IMR-90 (cell line): ENCODE results near the gene TCF12. TPM values are rescaled to one million over a fixed set of nuclear protein-coding genes. Genes with fewer than 3 reads are reported as not detected.

Source experiments
- ATAC-seq: fragments of 200-7000 bp; cut with Tn5 transposase; 2 replicates; pipeline ENCODE4 v1.9.1; 2020; ENCODE audit warnings: low read depth, mild to moderate bottlenecking, moderate library complexity
- BruUV-seq: library from RNA; stranded (reverse); fragments of 400-500 nt; replicated peaks from 2 replicates; lab custom pipeline; 2021; lab: Mats Ljungman, UMichigan
- CTCF ChIA-PET: fragments of 300-600 bp; formaldehyde crosslinking; extraction: SDS; loops from one replicate; lab custom pipeline; 2021; ENCODE audit warnings: antibody characterized with exemption; lab: Yijun Ruan, JAX
- POLR2A ChIA-PET: fragments of 300-600 bp; sonication (Branson Sonifier 250); formaldehyde crosslinking; loops from one replicate; lab custom pipeline; 2022; ENCODE audit warnings: antibody characterized with exemption; ENCODE audit not compliant: unreplicated experiment; lab: Charles Lee
- DNase-seq: peaks from one replicate; pipeline ENCODE4 v3.0.0; 2013
- H2AFZ ChIP-seq: replicated peaks from 2 replicates; pipeline ENCODE3; 2013; ENCODE audit warnings: low read length, mild to moderate bottlenecking; ENCODE audit not compliant: poor library complexity
- H2AK5ac ChIP-seq: 2 replicates; pipeline ENCODE4 v1.6.1; 2013; ENCODE audit warnings: low read depth, low read length, inconsistent platforms
- H2AK9ac ChIP-seq: replicated peaks from 2 replicates; pipeline ENCODE3; 2013; ENCODE audit warnings: mild to moderate bottlenecking, low read depth, low read length, moderate library complexity; ENCODE audit not compliant: poor library complexity
- H2BK120ac ChIP-seq: 2 replicates; pipeline ENCODE4 v1.6.1; 2013; ENCODE audit warnings: low read depth, low read length, inconsistent platforms
- H2BK15ac ChIP-seq: 3 replicates; pipeline ENCODE4 v1.6.1; 2013; ENCODE audit warnings: low read depth, low read length, inconsistent platforms
- H2BK20ac ChIP-seq: 2 replicates; pipeline ENCODE4 v1.6.1; 2013; ENCODE audit warnings: low read depth, mild to moderate bottlenecking, inconsistent platforms, low read length, moderate library complexity
- H2BK5ac ChIP-seq: 2 replicates; pipeline ENCODE4 v1.6.1; 2013; ENCODE audit warnings: mild to moderate bottlenecking, low read depth, low read length, inconsistent platforms; ENCODE audit not compliant: poor library complexity, severe bottlenecking
- H3K14ac ChIP-seq: replicated peaks from 2 replicates; pipeline ENCODE4 v1.6.1; 2013; ENCODE audit warnings: low read depth, low read length, inconsistent platforms
- H3K18ac ChIP-seq: 2 replicates; pipeline ENCODE4 v1.6.1; 2013; ENCODE audit warnings: low read depth, low read length, control low read depth
- H3K23ac ChIP-seq: 2 replicates; pipeline ENCODE4 v1.6.1; 2013; ENCODE audit warnings: low read depth, low read length, inconsistent platforms
- H3K27ac ChIP-seq: 2 replicates; pipeline ENCODE4 v1.5.1; 2013; ENCODE audit warnings: mild to moderate bottlenecking, control low read depth, low read length; ENCODE audit not compliant: insufficient read depth
- H3K27me3 ChIP-seq: 2 replicates; pipeline ENCODE4 v1.6.1; 2013; ENCODE audit warnings: low read length; ENCODE audit not compliant: control insufficient read depth, insufficient read depth
- H3K36me3 ChIP-seq: 2 replicates; pipeline ENCODE4 v1.6.1; 2013; ENCODE audit warnings: low read length, mixed read lengths; ENCODE audit not compliant: control insufficient read depth, insufficient read depth
- H3K4ac ChIP-seq: 2 replicates; pipeline ENCODE4 v1.6.1; 2013; ENCODE audit warnings: low read depth, low read length, inconsistent platforms
- H3K4me1 ChIP-seq: 2 replicates; pipeline ENCODE4 v1.6.1; 2013; ENCODE audit warnings: low read length, mixed read lengths; ENCODE audit not compliant: control insufficient read depth, insufficient read depth
- H3K4me2 ChIP-seq: 2 replicates; pipeline ENCODE4 v1.6.1; 2013; ENCODE audit warnings: low read depth, mild to moderate bottlenecking, control low read depth, low read length, moderate library complexity
- H3K4me3 ChIP-seq: 2 replicates; pipeline ENCODE4 v1.5.1; 2013; ENCODE audit warnings: low read depth, mild to moderate bottlenecking, control low read depth, low read length, moderate library complexity; ENCODE audit not compliant: insufficient read depth
- H3K56ac ChIP-seq: 2 replicates; pipeline ENCODE4 v1.6.1; 2013; ENCODE audit warnings: low read length, inconsistent platforms; ENCODE audit not compliant: insufficient read depth; ENCODE audit errors: extremely low read depth
- H3K79me1 ChIP-seq, 2 experiments: 2 replicates each; pipeline ENCODE4 v1.6.1; 2013; ENCODE audit warnings: low read length in 2 of 2, inconsistent platforms in 1 of 2, low read depth in 1 of 2
- H3K9ac ChIP-seq: 2 replicates; pipeline ENCODE4 v1.6.1; 2013; ENCODE audit warnings: low read depth, low read length, control low read depth
- H3K9me1 ChIP-seq: 2 replicates; pipeline ENCODE4 v1.6.1; 2013; ENCODE audit warnings: low read length, inconsistent platforms; ENCODE audit not compliant: insufficient read depth
- H3K9me3 ChIP-seq: 2 replicates; pipeline ENCODE4 v1.6.1; 2013; ENCODE audit warnings: low read length; ENCODE audit not compliant: control insufficient read depth, insufficient read depth
- H4K20me1 ChIP-seq: 2 replicates; pipeline ENCODE4 v1.6.1; 2013; ENCODE audit warnings: low read length, inconsistent platforms; ENCODE audit not compliant: insufficient read depth
- H4K5ac ChIP-seq: 2 replicates; pipeline ENCODE4 v1.6.1; 2013; ENCODE audit warnings: mild to moderate bottlenecking, low read depth, low read length, control low read depth
- H4K8ac ChIP-seq, 2 experiments: 2 replicates each; pipeline ENCODE4 v1.6.1; 2013; ENCODE audit warnings: low read depth in 2 of 2, low read length in 2 of 2, control low read depth in 1 of 2, inconsistent platforms in 1 of 2
- H4K91ac ChIP-seq: 2 replicates; pipeline ENCODE4 v1.6.1; 2013; ENCODE audit warnings: low read depth, low read length, inconsistent platforms; ENCODE audit not compliant: insufficient read depth
- BHLHE40 ChIP-seq: fragments of 150-350 bp; IDR thresholded peaks from 2 replicates; pipeline ENCODE4 v1.6.1; 2016; ENCODE audit warnings: mild to moderate bottlenecking, low read depth, low read length
- CEBPB ChIP-seq: IDR thresholded peaks from 2 replicates; pipeline ENCODE4 v1.6.1; 2012; ENCODE audit warnings: low read depth, low read length, improper control_type of control experiment
- CHD1 ChIP-seq: IDR thresholded peaks from 2 replicates; pipeline ENCODE4 v1.6.1; 2012; ENCODE audit warnings: low read depth, low read length, improper control_type of control experiment
- CTCF ChIP-seq: conservative IDR thresholded peaks from 2 replicates; pipeline ENCODE4 v1.5.1; 2012; ENCODE audit warnings: mild to moderate bottlenecking, low read depth, low read length, improper control_type of control experiment
- ELK1 ChIP-seq: fragments of 150-350 bp; IDR thresholded peaks from 2 replicates; pipeline ENCODE4 v1.6.1; 2016; ENCODE audit warnings: low read depth, mild to moderate bottlenecking, low read length, moderate library complexity, borderline replicate concordance
- FOS ChIP-seq: fragments of 150-350 bp; IDR thresholded peaks from 2 replicates; pipeline ENCODE4 v1.6.1; 2016; ENCODE audit warnings: low read depth, low read length
- MAFK ChIP-seq: IDR thresholded peaks from 2 replicates; pipeline ENCODE4 v1.6.1; 2012; ENCODE audit warnings: low read depth, low read length, improper control_type of control experiment
- MAZ ChIP-seq: IDR thresholded peaks from 2 replicates; pipeline ENCODE4 v1.6.1; 2012; ENCODE audit warnings: low read depth, mild to moderate bottlenecking, low read length, improper control_type of control experiment, moderate library complexity, borderline replicate concordance
- MXI1 ChIP-seq: IDR thresholded peaks from 2 replicates; pipeline ENCODE4 v1.6.1; 2012; ENCODE audit warnings: low read depth, mild to moderate bottlenecking, low read length, moderate library complexity, borderline replicate concordance
- NFE2L2 ChIP-seq: fragments of 150-350 bp; IDR thresholded peaks from 2 replicates; pipeline ENCODE4 v1.6.1; 2016; ENCODE audit warnings: low read depth, mild to moderate bottlenecking, low read length
- POLR2A ChIP-seq: IDR thresholded peaks from 2 replicates; pipeline ENCODE4 v1.6.1; 2012; ENCODE audit warnings: mild to moderate bottlenecking, low read depth, low read length
- RAD21 ChIP-seq: IDR thresholded peaks from 2 replicates; pipeline ENCODE4 v1.6.1; 2012; ENCODE audit warnings: low read length, improper control_type of control experiment
- SMC3 ChIP-seq: fragments of 150-350 bp; IDR thresholded peaks from 2 replicates; pipeline ENCODE4 v1.6.1; 2016; ENCODE audit warnings: low read depth, mild to moderate bottlenecking, antibody characterized with exemption, low read length, moderate library complexity
- USF2 ChIP-seq: fragments of 150-350 bp; IDR thresholded peaks from 2 replicates; pipeline ENCODE4 v1.6.1; 2017; ENCODE audit warnings: mild to moderate bottlenecking, antibody characterized with exemption, low read length, low read depth
- WGBS, 2 experiments: methylation state at CpG; one replicate each; pipeline versions ENCODE4 v1.1.5 to v1.1.7; 2013; ENCODE audit warnings: missing lambda C conversion rate in 2 of 2; ENCODE audit not compliant: insufficient read length in 1 of 2; ENCODE audit errors: extremely low coverage in 2 of 2; 5-methylcytosine and 5-hydroxymethylcytosine counted together
- dilution Hi-C: fragments of 300-500 bp; cut with HindIII; formaldehyde crosslinking; loops from one replicate; pipeline ENCODE4 v1.14.3; 2018; ENCODE audit warnings: low sequenced_read_pairs; ENCODE audit not compliant: unreplicated experiment
- in situ Hi-C: fragments of 300-500 bp; cut with MboI; formaldehyde crosslinking; loops from 3 replicates; pipeline ENCODE4 v1.14.3; 2019; ENCODE audit warnings: low sequenced_read_pairs, inconsistent platforms, mixed read lengths
- intact Hi-C: fragments of 100-400 bp; cut with micrococcal nuclease; formaldehyde crosslinking; loops from 2 replicates; pipeline ENCODE4 v1.10.0; 2022
- polyA plus RNA-seq, 3 experiments: library from polyadenylated mRNA; depleted of rRNA; stranded (reverse); fragments of >200 nt; gene quantifications; 2 replicates each; pipeline ENCODE4 v1.2.3, GENCODE V29; 2012; ENCODE audit warnings: low replicate concordance in 1 of 3
- total RNA-seq: library from RNA; depleted of rRNA; stranded (reverse); fragments of >200 nt; gene quantifications from 2 replicates; pipeline ENCODE4 v1.2.3, GENCODE V29; 2012

TCF12 gene
- total and polyA plus RNA-seq, 2 of the 4 experiments (the other 2 are of a cell fraction) = 79.4 to 160 TPM

- no peak overlapping the region for H4K91ac ChIP-seq
- dilution Hi-C loops = no loop called here
Observed at GRCh38 chr15:57017024-57017423, 98.6 kb downstream of the TCF12 start.

More at GRCh38 chr15:57017024-57017423, 98.6 kb downstream of the TCF12 start:
- H3K4me1 ChIP-seq = peaks cover 7% of the 10 kb centered on the region
- DNase-seq (peak; percentile 20), ATAC-seq (no peak; the same call in 1 of the 2 replicates)
- ChIA-PET CTCF (no interaction called here), POLR2A (no interaction called here)
- no peaks in the 10 kb centered on the region for H3K9me3 ChIP-seq
- H2BK20ac ChIP-seq = no peak overlapping the region
- H3K4ac ChIP-seq = no peak overlapping the region
- peaks cover 56 to 82% of the 10 kb centered on the region in 2 experiments for H3K79me1 ChIP-seq
- peaks cover 45% of the 10 kb centered on the region for H4K20me1 ChIP-seq
- H3K27me3 ChIP-seq = no peaks in the 10 kb centered on the region
- in situ Hi-C loops = no loop called here
- H3K9me1 ChIP-seq = peaks cover 24% of the 10 kb centered on the region; the same call in 1 of the 2 replicates
- H4K8ac ChIP-seq = no peak overlapping the region
- no peak overlapping the region for H2BK15ac ChIP-seq
- no peaks in the 10 kb centered on the region; the same call in 1 of the 2 replicates for H3K36me3 ChIP-seq
- H2BK120ac ChIP-seq = no peak overlapping the region
- no peak overlapping the region for H2BK5ac ChIP-seq
- BruUV-seq = no TSS peak
- no peak overlapping the region for H2AK5ac ChIP-seq
- intact Hi-C loops = loop anchor here (5.0 kb wide), 1 partner anchor 195 kb away; no protein-coding TSS in a partner anchor
- peak overlapping the region; percentile 54; the same call in 1 of the 2 replicates for H3K23ac ChIP-seq
- H3K4me3 ChIP-seq = no peak overlapping the region
- no peak overlapping the region for H4K5ac ChIP-seq
- H3K18ac ChIP-seq = no peak overlapping the region
- no CpG with 5 or more reads among the region's 3 CpGs for WGBS, 2 experiments
- H3K14ac ChIP-seq = 0 out of 2 replicates have a peak overlapping the region, but pooled peaks have one; percentile 5
- H3K4me2 ChIP-seq = no peak overlapping the region
- no peak overlapping the region for H2AK9ac ChIP-seq
- no peak overlapping the region for H2AFZ ChIP-seq
- H3K27ac ChIP-seq = no peak overlapping the region
- TF ChIP-seq USF2 = no peak
- TF ChIP-seq CTCF = peak; percentile 34
- TF ChIP-seq BHLHE40 = no peak
- peak; percentile 40; the same call in 1 of the 2 replicates for TF ChIP-seq RAD21
- TF ChIP-seq FOS = no peak
- TF ChIP-seq MXI1 = no peak
- no peak for TF ChIP-seq CHD1
- no peak for TF ChIP-seq POLR2A
- no peak for TF ChIP-seq MAZ
- no peak for TF ChIP-seq MAFK
- no peak for TF ChIP-seq NFE2L2
- no peak for TF ChIP-seq CEBPB
- TF ChIP-seq ELK1 = no peak
- TF ChIP-seq SMC3 = peak; percentile 20; the same call in 1 of the 2 replicates
- H3K56ac ChIP-seq = no peak overlapping the region
- no peak overlapping the region for H3K9ac ChIP-seq
